ENCODE results near the gene DCAF15.

DNA sequence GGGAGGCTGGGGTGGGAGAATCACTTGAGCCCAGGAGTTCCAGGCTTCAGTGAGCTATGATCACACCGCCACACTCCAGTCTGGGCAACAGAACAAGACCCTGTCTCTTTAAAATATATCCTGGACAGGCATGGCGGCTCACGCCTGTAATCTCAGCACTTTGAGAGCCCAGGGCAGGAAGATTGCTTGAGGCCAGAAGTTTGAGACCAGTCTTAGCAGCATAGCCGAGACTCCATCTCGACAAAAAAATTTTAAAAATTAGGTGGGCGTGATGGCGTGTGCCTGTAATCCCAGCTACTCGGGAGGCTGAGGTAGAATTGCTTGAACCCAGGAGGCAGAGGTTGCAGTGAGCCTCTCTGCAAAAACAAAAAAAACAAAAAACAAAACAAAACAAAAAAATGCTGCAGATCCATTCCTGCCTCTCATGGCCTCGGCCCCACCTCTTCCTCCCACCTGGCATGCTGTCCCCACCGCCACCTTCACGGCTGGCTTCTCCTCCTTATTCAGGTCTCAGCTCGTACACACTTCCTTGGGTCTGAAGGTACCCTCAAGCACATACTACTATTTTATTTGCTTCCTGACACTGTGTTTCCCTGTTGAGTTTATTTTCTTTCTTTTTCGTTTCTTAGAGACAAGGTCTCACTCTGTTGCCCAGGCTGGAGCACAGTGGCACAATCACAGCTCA lies 48.5 kb downstream of the DCAF15 start:
- TF ChIP-seq, protein P1, sequence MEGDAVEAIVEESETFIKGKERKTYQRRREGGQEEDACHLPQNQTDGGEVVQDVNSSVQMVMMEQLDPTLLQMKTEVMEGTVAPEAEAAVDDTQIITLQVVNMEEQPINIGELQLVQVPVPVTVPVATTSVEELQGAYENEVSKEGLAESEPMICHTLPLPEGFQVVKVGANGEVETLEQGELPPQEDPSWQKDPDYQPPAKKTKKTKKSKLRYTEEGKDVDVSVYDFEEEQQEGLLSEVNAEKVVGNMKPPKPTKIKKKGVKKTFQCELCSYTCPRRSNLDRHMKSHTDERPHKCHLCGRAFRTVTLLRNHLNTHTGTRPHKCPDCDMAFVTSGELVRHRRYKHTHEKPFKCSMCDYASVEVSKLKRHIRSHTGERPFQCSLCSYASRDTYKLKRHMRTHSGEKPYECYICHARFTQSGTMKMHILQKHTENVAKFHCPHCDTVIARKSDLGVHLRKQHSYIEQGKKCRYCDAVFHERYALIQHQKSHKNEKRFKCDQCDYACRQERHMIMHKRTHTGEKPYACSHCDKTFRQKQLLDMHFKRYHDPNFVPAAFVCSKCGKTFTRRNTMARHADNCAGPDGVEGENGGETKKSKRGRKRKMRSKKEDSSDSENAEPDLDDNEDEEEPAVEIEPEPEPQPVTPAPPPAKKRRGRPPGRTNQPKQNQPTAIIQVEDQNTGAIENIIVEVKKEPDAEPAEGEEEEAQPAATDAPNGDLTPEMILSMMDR (IDR thresholded peaks at IDR 0.05), result no peak
- TF ChIP-seq POLR2A (IDR thresholded peaks at IDR 0.05), result no peak
